Fibroblast of lung (primary cell): ENCODE measurements around the gene OR6C70.

Experiments
- EZH2 ChIP-seq: IDR thresholded peaks from 2 replicates; pipeline ENCODE4 v1.5.1; 2012; ENCODE audit warnings: low read length, control low read depth, mild to moderate bottlenecking; ENCODE audit errors: missing control alignments
- TF ChIP-seq, protein P1 (sequence below), 2 donors: IDR thresholded peaks in 1 of 2; conservative IDR thresholded peaks in 1 of 2; 1 replicate in 1 of 2; 2 replicates in 1 of 2; pipeline ENCODE4 v1.5.1; 2011 to 2012; ENCODE audit warnings: low read length in 2 of 2, control low read depth in 1 of 2, inconsistent platforms in 1 of 2, low read depth in 1 of 2, mild to moderate bottlenecking in 1 of 2

DNA sequence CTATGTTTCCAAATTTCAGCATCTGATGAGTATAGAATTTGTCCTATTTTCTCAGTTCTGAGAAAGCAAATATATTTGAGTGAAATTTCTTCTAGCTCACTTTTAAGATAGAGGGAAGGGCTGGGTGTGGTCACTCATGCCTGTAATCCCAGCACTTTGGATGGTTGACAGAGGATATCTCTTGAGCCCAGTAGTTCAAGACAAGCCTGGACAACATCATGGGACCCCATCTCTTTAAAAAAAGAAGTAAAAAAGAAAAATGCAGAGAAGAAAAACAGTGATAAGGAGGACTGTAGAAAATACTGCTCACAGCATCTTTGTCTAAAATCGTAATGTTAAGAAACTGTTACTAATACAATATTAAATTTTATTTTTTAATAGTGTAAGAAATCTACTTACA, 2.3 kb upstream of the OR6C70 start:
- no peak for TF ChIP-seq EZH2
- TF ChIP-seq, protein P1, sequence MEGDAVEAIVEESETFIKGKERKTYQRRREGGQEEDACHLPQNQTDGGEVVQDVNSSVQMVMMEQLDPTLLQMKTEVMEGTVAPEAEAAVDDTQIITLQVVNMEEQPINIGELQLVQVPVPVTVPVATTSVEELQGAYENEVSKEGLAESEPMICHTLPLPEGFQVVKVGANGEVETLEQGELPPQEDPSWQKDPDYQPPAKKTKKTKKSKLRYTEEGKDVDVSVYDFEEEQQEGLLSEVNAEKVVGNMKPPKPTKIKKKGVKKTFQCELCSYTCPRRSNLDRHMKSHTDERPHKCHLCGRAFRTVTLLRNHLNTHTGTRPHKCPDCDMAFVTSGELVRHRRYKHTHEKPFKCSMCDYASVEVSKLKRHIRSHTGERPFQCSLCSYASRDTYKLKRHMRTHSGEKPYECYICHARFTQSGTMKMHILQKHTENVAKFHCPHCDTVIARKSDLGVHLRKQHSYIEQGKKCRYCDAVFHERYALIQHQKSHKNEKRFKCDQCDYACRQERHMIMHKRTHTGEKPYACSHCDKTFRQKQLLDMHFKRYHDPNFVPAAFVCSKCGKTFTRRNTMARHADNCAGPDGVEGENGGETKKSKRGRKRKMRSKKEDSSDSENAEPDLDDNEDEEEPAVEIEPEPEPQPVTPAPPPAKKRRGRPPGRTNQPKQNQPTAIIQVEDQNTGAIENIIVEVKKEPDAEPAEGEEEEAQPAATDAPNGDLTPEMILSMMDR (conservative IDR thresholded peaks at IDR 0.05 in 1 of 2, IDR thresholded peaks at IDR 0.05 in 1 of 2; ENCODE audit: low read depth in 1 of 2, low read length in 2 of 2): no peak
